GM19099 (cell line): ENCODE results near the gene TMEM209.

Experiments
- POLR2A ChIP-seq: IDR thresholded peaks from 3 replicates; pipeline ENCODE4 v1.6.1; 2011; ENCODE audit warnings: low read depth; ENCODE audit not compliant: insufficient read length; ENCODE audit errors: extremely low read depth

TMEM209 gene

GRCh38 chr7:130141161-130141883 lies 63.9 kb downstream of the TMEM209 start:
- TF ChIP-seq POLR2A: peak; percentile 50

GRCh38 chr7:130140551-130141160 lies 64.5 kb downstream of the TMEM209 start:
- no peak for TF ChIP-seq POLR2A

- no peak for TF ChIP-seq POLR2A
These were observed 65.8 kb downstream of the TMEM209 start for GRCh38 chr7:130139193-130139960.

- TF ChIP-seq POLR2A: no peak
These were observed 68.0 kb downstream of the TMEM209 start for GRCh38 chr7:130137207-130137606.

- no peak for TF ChIP-seq POLR2A
These were observed 68.5 kb downstream of the TMEM209 start for GRCh38 chr7:130136579-130137167.

- no peak for TF ChIP-seq POLR2A
These were observed 69.7 kb downstream of the TMEM209 start for GRCh38 chr7:130135208-130136205.

GRCh38 chr7:130134726-130135125 lies 70.5 kb downstream of the TMEM209 start:
- TF ChIP-seq POLR2A: no peak

- no peak for TF ChIP-seq POLR2A
These were observed 71.0 kb downstream of the TMEM209 start for GRCh38 chr7:130134106-130134636.

GRCh38 chr7:130133029-130133782 lies 72.0 kb downstream of the TMEM209 start:
- no peak for TF ChIP-seq POLR2A

- TF ChIP-seq POLR2A: no peak
These were observed 73.0 kb downstream of the TMEM209 start for GRCh38 chr7:130131964-130132875.

- TF ChIP-seq POLR2A: no peak
These were observed 73.9 kb downstream of the TMEM209 start for GRCh38 chr7:130131191-130131834.

- TF ChIP-seq POLR2A: no peak
These were observed 76.2 kb downstream of the TMEM209 start for GRCh38 chr7:130129011-130129411.
